Right ventricle myocardium superior (tissue), 1 donor: ENCODE results near the gene ANK2. TPM values are rescaled to one million over a fixed set of nuclear protein-coding genes. Genes with fewer than 3 reads are reported as not detected.

Experiments used
- ATAC-seq: fragments of 200-7000 bp; cut with Tn5 transposase; one replicate; pipeline ENCODE4 v1.9.1; 2020; ENCODE audit warnings: mild to moderate bottlenecking; ENCODE audit not compliant: poor library complexity
- DNase-seq: peaks from one replicate; pipeline ENCODE4 v3.0.0-alpha.2; 2020
- intact Hi-C: fragments of 100-400 bp; cut with DNase I; formaldehyde crosslinking; loops from one replicate; pipeline ENCODE4 v1.11.2; 2022
- total RNA-seq: library from RNA; stranded (reverse); fragmentation: NEBNext Ultra II Directional; extraction: Animal tissue kit (Norgen Biotek cat#: 25700); gene quantifications from one replicate; pipeline ENCODE4 v1.2.1, GENCODE V29; 2021
- donor health status: DM: no; HTN: yes; CAD: no; lungs with severe emphysema.

Gene ANK2
- total RNA-seq, 1 donor from 2014 or later, result 289 TPM

- ATAC-seq (no peak), DNase-seq (no peak)
- intact Hi-C loops, result no loop called here
Observed at GRCh38 chr4:113080050-113080449, 30.6 kb downstream of the ANK2 start.

GRCh38 chr4:113080624-113081023, 31.2 kb downstream of the ANK2 start:
- ATAC-seq (no peak), DNase-seq (no peak)
- intact Hi-C loops, result no loop called here

GRCh38 chr4:113083346-113083745, 33.9 kb downstream of the ANK2 start:
- no peak for ATAC-seq

GRCh38 chr4:113086172-113086695, 36.8 kb downstream of the ANK2 start:
- intact Hi-C loops, result no loop called here
- no peak for DNase-seq

More at GRCh38 chr4:113083346-113083745, 33.9 kb downstream of the ANK2 start:
- DNase-seq, result no peak
- intact Hi-C loops, result no loop called here

GRCh38 chr4:113088050-113088449, 38.6 kb downstream of the ANK2 start:
- ATAC-seq (no peak), DNase-seq (no peak)
- intact Hi-C loops, result no loop called here

More at GRCh38 chr4:113086172-113086695, 36.8 kb downstream of the ANK2 start:
- no peak for ATAC-seq

- DNase-seq, result no peak
- no peak for ATAC-seq
- intact Hi-C loops, result no loop called here
Observed at GRCh38 chr4:113090954-113091353, 41.5 kb downstream of the ANK2 start.

GRCh38 chr4:113094331-113094730, 44.9 kb downstream of the ANK2 start:
- ATAC-seq (no peak), DNase-seq (no peak)
- intact Hi-C loops, result no loop called here

GRCh38 chr4:113094802-113095201, 45.3 kb downstream of the ANK2 start:
- DNase-seq, result no peak
- intact Hi-C loops, result no loop called here
- peak; percentile 27 for ATAC-seq

- ATAC-seq (no peak), DNase-seq (no peak)
- intact Hi-C loops, result loop anchor here (10.0 kb wide), 1 partner anchor 143 kb away; no protein-coding TSS in a partner anchor
Observed at GRCh38 chr4:113101669-113102068, 52.2 kb downstream of the ANK2 start.

- no peak for ATAC-seq
- intact Hi-C loops, result loop anchor here (10.0 kb wide), 1 partner anchor 141 kb away; no protein-coding TSS in a partner anchor
Observed at GRCh38 chr4:113103556-113103955, 54.1 kb downstream of the ANK2 start.

GRCh38 chr4:113106108-113106507, 56.7 kb downstream of the ANK2 start:
- ATAC-seq, result peak; percentile 75
- DNase-seq, result no peak
- intact Hi-C loops, result loop anchor here (10.0 kb wide), 1 partner anchor 139 kb away; no protein-coding TSS in a partner anchor

More at GRCh38 chr4:113103556-113103955, 54.1 kb downstream of the ANK2 start:
- DNase-seq, result no peak

GRCh38 chr4:113109106-113109718, 59.8 kb downstream of the ANK2 start:
- no peak for ATAC-seq
- intact Hi-C loops, result loop anchor here (10.0 kb wide), 1 partner anchor 136 kb away; no protein-coding TSS in a partner anchor

GRCh38 chr4:113112338-113112978, 63.0 kb downstream of the ANK2 start:
- intact Hi-C loops, result no loop called here
- ATAC-seq (no peak), DNase-seq (no peak)

More at GRCh38 chr4:113109106-113109718, 59.8 kb downstream of the ANK2 start:
- DNase-seq, result no peak

GRCh38 chr4:113113151-113113550, 63.7 kb downstream of the ANK2 start:
- ATAC-seq (no peak), DNase-seq (no peak)
- intact Hi-C loops, result no loop called here

GRCh38 chr4:113114884-113115283, 65.4 kb downstream of the ANK2 start:
- no peak for DNase-seq

GRCh38 chr4:113116414-113117357, 67.2 kb downstream of the ANK2 start:
- ATAC-seq (peak; percentile 70), DNase-seq (no peak)
- intact Hi-C loops, result no loop called here

More at GRCh38 chr4:113114884-113115283, 65.4 kb downstream of the ANK2 start:
- peak; percentile 44 for ATAC-seq
- intact Hi-C loops, result no loop called here

- no peak for DNase-seq
- ATAC-seq, result no peak
- intact Hi-C loops, result no loop called here
Observed at GRCh38 chr4:113117358-113117702, 67.9 kb downstream of the ANK2 start.

GRCh38 chr4:113122066-113122465, 72.6 kb downstream of the ANK2 start:
- ATAC-seq (no peak), DNase-seq (no peak)
- intact Hi-C loops, result no loop called here

- ATAC-seq (no peak), DNase-seq (no peak)
- intact Hi-C loops, result no loop called here
Observed at GRCh38 chr4:113125418-113125817, 76.0 kb downstream of the ANK2 start.
